ENCODE results near the gene DNLZ.

DNLZ gene

DNA sequence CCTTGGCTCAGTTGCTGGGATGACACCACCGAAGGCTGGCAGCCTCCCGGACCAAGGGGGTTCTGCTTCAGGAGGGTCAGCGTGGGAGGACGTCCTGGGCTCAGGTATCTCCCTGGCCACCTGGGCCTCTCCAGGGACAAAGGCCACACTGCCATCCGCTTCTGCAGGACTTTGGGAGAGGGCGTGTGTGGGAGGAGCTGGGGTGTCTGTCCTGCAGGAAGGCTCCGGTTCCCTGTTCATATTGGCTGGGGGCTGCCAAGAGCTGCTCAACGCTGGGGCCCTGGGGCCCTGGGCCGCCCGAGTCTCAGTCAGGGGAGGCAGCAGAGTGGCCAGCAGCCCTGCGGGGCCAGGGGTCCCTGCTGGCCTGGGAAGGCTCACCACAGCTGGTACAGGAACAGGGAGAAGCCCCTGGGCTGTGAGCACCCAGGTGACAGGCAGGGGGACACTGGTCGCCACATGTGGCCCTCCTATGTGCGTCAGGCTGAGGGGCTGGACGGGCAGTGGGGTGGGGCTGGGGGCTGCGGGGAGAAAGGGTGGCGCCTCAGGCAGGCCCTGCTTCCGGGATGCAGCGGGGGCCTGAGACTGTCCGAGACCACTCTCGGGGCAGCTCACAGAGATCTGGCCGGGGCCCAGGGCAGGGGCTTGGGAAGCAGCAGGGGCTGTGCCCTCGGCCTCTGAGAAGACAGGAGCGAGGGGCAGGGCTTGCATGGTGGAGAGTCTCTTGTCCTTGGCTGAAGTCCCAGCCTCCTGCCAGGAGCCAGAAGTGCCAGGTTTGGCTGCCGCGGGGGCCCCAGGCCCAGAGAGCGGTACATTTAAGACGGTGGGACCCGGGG lies 14.8 kb upstream of the DNLZ start:
- TF ChIP-seq, protein P1, sequence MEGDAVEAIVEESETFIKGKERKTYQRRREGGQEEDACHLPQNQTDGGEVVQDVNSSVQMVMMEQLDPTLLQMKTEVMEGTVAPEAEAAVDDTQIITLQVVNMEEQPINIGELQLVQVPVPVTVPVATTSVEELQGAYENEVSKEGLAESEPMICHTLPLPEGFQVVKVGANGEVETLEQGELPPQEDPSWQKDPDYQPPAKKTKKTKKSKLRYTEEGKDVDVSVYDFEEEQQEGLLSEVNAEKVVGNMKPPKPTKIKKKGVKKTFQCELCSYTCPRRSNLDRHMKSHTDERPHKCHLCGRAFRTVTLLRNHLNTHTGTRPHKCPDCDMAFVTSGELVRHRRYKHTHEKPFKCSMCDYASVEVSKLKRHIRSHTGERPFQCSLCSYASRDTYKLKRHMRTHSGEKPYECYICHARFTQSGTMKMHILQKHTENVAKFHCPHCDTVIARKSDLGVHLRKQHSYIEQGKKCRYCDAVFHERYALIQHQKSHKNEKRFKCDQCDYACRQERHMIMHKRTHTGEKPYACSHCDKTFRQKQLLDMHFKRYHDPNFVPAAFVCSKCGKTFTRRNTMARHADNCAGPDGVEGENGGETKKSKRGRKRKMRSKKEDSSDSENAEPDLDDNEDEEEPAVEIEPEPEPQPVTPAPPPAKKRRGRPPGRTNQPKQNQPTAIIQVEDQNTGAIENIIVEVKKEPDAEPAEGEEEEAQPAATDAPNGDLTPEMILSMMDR (conservative IDR thresholded peaks at IDR 0.05) = no peak
- H3K27ac ChIP-seq = no peak overlapping the region

DNA sequence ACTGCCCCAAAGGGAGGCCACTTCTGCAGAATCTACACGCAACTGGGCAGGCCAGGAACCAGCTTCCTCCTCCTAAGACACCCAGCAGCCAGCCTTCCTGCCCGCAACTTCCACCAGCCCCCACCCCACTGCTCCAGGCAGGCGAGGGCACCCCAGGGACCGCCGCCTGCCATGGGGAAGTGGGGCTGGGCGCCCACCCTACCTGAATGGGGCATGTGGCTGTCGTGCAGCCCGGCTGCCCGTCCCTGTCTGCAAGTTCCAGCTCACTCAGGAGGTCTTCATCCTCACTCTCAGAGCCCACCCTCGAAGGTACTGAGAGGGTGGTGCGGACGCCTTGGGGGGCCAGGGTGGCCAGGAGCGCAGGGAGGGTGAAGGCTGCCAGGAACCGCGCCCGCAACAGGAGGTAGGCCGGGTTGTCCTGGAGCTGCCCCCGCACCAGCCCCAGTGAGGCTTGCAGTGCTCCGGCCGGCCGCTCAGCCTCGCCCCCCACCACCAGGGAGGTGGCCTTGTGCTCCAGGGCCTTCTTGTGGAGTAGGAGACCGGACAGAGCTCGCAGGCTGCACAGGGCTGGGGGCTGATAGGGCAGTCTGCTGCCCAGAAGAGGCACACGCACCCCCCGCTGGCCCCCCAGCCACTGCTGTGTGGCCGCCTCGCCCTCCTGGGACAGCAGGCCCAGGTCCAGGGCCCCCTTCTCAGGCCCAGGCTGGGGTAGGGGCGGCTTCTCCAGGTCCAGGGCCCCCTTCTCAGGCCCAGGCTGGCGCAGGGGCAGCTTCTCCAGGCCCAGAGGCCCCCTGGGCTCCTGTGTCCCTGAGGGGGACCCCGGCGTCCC lies 14.0 kb upstream of the DNLZ start:
- H3K27ac ChIP-seq = no peak overlapping the region
- TF ChIP-seq, protein P1 (conservative IDR thresholded peaks at IDR 0.05) = no peak

DNA sequence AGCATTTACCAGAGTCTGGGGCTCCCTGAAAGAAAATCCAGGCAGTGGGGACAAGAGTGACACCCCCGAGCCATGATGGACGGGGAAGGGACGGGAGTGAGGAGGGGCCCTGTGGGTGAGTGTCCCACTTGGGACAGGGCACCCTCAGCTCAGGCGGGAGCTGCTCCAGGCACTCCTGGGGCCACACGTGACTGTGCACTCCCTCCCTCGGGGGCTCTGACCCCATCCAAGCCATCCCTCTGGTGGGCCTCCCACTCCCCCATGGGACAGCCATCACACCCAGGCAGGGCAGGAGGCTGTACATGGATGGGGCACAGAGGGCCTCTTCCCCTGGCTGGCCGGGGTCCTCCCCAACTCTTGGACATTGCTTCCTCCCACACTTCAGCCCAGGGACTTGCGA lies 12.9 kb upstream of the DNLZ start:
- TF ChIP-seq, protein P1 (conservative IDR thresholded peaks at IDR 0.05) = no peak
- H3K27ac ChIP-seq = no peak overlapping the region

DNA sequence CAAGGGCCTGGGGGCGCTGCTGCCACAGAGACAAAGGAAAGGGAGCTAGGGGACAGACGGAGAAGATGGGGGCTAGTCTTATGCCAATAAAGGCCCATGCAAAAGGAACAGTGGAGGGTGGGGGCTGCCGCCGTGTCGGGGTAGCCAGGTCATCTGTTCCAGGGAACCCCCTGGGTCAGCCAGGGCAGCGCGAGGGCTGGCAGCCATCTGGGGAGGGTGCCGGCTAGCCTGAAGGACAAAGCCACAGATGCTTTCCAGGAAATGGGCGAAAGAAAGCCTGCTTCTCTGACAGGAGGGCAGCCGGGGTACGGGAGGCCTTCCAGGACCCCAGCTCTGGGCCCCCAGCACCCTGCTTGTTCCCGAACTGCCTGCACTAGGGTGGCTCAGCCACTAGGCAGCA lies 11.6 kb upstream of the DNLZ start:
- H3K27ac ChIP-seq = no peak overlapping the region

DNA sequence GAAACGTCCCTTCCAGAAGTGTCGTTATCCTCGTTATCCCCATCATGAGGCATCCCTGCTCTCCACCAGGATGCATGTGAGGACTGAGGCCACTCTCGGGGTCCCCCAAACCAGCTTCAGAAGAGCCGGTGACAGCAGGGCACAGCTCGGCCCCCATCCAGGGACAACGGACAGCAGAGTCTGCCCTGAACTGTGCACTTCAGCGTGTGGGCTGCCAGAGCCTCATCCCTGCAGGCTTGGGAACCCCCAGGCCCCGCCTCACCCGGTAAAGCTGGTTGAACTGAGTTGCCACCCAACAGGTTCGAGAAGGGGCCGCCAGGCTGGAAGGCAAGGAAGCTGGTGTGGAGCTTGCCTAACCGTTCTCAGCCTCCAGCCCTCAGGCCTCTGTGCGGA lies 10.6 kb upstream of the DNLZ start:
- TF ChIP-seq, protein P1 (conservative IDR thresholded peaks at IDR 0.05) = no peak
- no peak overlapping the region for H3K27ac ChIP-seq

More for the DNA sequence above, 11.6 kb upstream of the DNLZ start:
- TF ChIP-seq, protein P1 (conservative IDR thresholded peaks at IDR 0.05) = no peak

DNA sequence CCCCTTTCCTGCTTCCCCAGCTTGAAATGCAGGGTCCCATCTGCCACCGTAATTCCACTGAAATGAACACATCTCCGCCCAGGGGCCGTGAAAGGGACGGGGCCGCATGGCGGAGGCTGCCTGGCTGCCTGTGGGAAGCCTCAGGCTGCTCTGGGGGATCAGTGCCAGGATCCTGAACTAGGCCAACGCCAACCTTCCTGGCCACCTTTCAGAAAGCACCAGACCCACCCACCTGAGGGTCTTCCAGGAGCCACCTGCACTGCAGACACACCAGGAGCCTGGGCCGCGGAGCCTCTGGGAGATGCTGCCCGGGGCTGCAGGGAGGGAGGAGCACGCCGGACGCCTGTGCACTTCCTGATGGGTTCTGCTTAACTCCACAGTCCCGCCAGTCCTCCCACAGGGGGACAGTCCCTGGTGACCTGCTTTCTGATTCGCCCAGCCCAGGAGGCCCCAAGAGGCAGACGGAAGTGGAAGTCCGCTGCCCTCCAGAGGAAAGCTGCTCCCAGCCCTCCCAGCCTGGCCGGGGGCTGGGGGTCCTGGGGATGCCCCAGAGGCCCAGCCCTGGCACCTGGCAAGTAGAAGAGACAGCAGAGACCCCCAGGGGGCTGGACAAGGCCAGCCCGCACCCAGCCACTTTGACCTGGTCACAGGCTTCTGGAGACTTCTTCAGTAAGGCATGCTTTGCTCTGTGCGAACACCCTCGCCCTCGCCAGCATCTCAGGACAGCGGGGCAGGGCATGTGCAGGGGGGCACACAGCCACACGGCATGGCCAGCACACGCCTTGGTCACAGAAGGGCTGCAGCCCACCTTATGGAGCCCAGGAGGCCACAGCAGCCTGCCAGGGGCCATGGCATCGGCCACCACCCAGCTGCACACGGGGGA lies 10.0 kb upstream of the DNLZ start, which contains the start of gene CARD9:
TSS of gene CARD9 (minus strand) at position 370 of the 883 bp plus-strand sequence. CDS start 1,591 bp downstream, outside the sequence.
- no peak within 1 kb of the TSS for H3K27ac ChIP-seq
- TF ChIP-seq, protein P1 (conservative IDR thresholded peaks at IDR 0.05) = no peak

Data from VCaP (cell line).